HCT116 (cell line): ENCODE data around the gene SLC8A1. TPM values are rescaled to one million over a fixed set of nuclear protein-coding genes. Genes with fewer than 3 reads are reported as not detected.

Source experiments
- ATAC-seq: fragments of 200-7000 bp; cut with Tn5 transposase; 2 replicates; pipeline ENCODE4 v1.9.1; 2020; ENCODE audit warnings: mild to moderate bottlenecking, moderate library complexity
- BruUV-seq: library from RNA; stranded (reverse); fragments of 400-500 nt; replicated peaks from 2 replicates; lab custom pipeline; 2021; lab: Mats Ljungman, UMichigan
- CTCF ChIA-PET: fragments of 300-600 bp; sonication (Branson Sonifier 250); formaldehyde crosslinking; loops from one replicate; lab custom pipeline; 2021; ENCODE audit warnings: antibody characterized with exemption; lab: Charles Lee
- POLR2A ChIA-PET: fragments of 300-600, 350-600 bp; sonication (Branson Sonifier 250); formaldehyde crosslinking; loops from one replicate; lab custom pipeline; 2021; ENCODE audit warnings: antibody characterized with exemption; lab: Charles Lee
- RAD21 ChIA-PET, 2 experiments: fragments of 300-600 bp; sonication (Branson Sonifier 250); formaldehyde crosslinking; loops; one replicate each; lab custom pipeline; 2023; ENCODE audit warnings: low total read pairs in 2 of 2; ENCODE audit not compliant: uncharacterized antibody in 2 of 2, unreplicated experiment in 2 of 2, low non-redundant PET in 1 of 2; lab: Charles Lee
- DNase-seq: peaks from one replicate; pipeline ENCODE4 v3.0.0-alpha.2; 2010; ENCODE audit warnings: low read depth, low spot score
- H2AFZ ChIP-seq: fragments of 200-600 bp; shearing (Covaris generic), sonication (generic); 2 replicates; pipeline ENCODE4 v1.6.1; 2017; ENCODE audit warnings: low read depth, mixed run types, mixed read lengths, antibody characterized with exemption, low read length; ENCODE audit not compliant: poor library complexity, severe bottlenecking
- H3K27ac ChIP-seq: 2 replicates; pipeline ENCODE4 v1.5.1; 2012; ENCODE audit warnings: low read depth, low read length
- H3K27me3 ChIP-seq: fragments of 200-600 bp; sonication (generic); 2 replicates; pipeline ENCODE4 v1.6.1; 2016; ENCODE audit warnings: mixed run types, low read length, mixed read lengths; ENCODE audit not compliant: insufficient read depth
- H3K36me3 ChIP-seq, 2 experiments: fragments of 200-500 bp in 1 of 2; fragments of 200-600 bp in 1 of 2; sonication (Bioruptor generic) in 1 of 2; sonication (generic) in 1 of 2; 2 replicates each; pipeline versions ENCODE4 v1.5.1 to v1.6.1; 2014 to 2016; ENCODE audit warnings: low read length in 2 of 2, inconsistent platforms in 1 of 2, mixed read lengths in 1 of 2, mixed run types in 1 of 2; ENCODE audit not compliant: insufficient read depth in 2 of 2, control insufficient read depth in 1 of 2
- H3K4me1 ChIP-seq, 2 experiments: fragments of 200-600 bp in 1 of 2; sonication (generic) in 1 of 2; 2 replicates each; pipeline versions ENCODE4 v1.5.1 to v1.6.1; 2012 to 2017; ENCODE audit warnings: low read length in 2 of 2, inconsistent platforms in 1 of 2, mild to moderate bottlenecking in 1 of 2, mixed read lengths in 1 of 2, mixed run types in 1 of 2, moderate library complexity in 1 of 2; ENCODE audit not compliant: insufficient read depth in 2 of 2, control insufficient read depth in 1 of 2
- H3K4me2 ChIP-seq: fragments of 200-600 bp; sonication (generic); 2 replicates; pipeline ENCODE4 v1.6.1; 2017; ENCODE audit warnings: mixed run types, low read length, mixed read lengths
- H3K4me3 ChIP-seq, 2 experiments: fragments of 200-600 bp in 1 of 2; sonication (generic) in 1 of 2; replicated peaks in 1 of 2; 2 replicates each; pipeline ENCODE4 v1.5.1; 2011 to 2016; ENCODE audit warnings: low read length in 2 of 2, control low read depth in 1 of 2, low read depth in 1 of 2, mild to moderate bottlenecking in 1 of 2, mixed read lengths in 1 of 2, mixed run types in 1 of 2
- H3K79me2 ChIP-seq: fragments of 200-600 bp; sonication (generic); 2 replicates; pipeline ENCODE4 v1.6.1; 2017; ENCODE audit warnings: mild to moderate bottlenecking, mixed run types, low read length, moderate library complexity, mixed read lengths; ENCODE audit not compliant: insufficient read depth
- H3K9ac ChIP-seq: fragments of 200-600 bp; sonication (generic); 2 replicates; pipeline ENCODE4 v1.6.1; 2016; ENCODE audit warnings: low read length, mixed read lengths
- H3K9me2 ChIP-seq: fragments of 200-600 bp; sonication (generic), shearing (Covaris generic); 2 replicates; pipeline ENCODE4 v1.6.1; 2017; ENCODE audit warnings: mixed run types, mild to moderate bottlenecking, moderate library complexity; ENCODE audit not compliant: insufficient read depth
- H3K9me3 ChIP-seq, 2 experiments: fragments of 200-500 bp in 1 of 2; fragments of 200-600 bp in 1 of 2; sonication (Bioruptor generic) in 1 of 2; sonication (generic) in 1 of 2; 2 replicates each; pipeline ENCODE4 v1.6.1; 2014 to 2017; ENCODE audit warnings: low read length in 2 of 2, mixed read lengths in 2 of 2, inconsistent platforms in 1 of 2, low read depth in 1 of 2, mild to moderate bottlenecking in 1 of 2, mixed run types in 1 of 2, moderate library complexity in 1 of 2; ENCODE audit not compliant: control insufficient read depth in 1 of 2, insufficient read depth in 1 of 2
- H4K20me1 ChIP-seq: fragments of 200-600 bp; sonication (generic), shearing (Covaris generic); 2 replicates; pipeline ENCODE4 v1.6.1; 2017; ENCODE audit warnings: mixed run types, mild to moderate bottlenecking, moderate library complexity; ENCODE audit not compliant: insufficient read depth
- EZH2phosphoT487 ChIP-seq: fragments of 200-600 bp; IDR thresholded peaks from 2 replicates; pipeline ENCODE4 v1.6.1; 2018; ENCODE audit warnings: antibody characterized with exemption, borderline replicate concordance
- FOSL1 ChIP-seq: IDR thresholded peaks from 2 replicates; pipeline ENCODE4 v1.6.1; 2012; ENCODE audit warnings: low read depth
- MAX ChIP-seq: IDR thresholded peaks from 2 replicates; pipeline ENCODE4 v1.6.1; 2012
- POLR2A ChIP-seq: IDR thresholded peaks from 2 replicates; pipeline ENCODE4 v1.7.0; 2011; ENCODE audit warnings: borderline replicate concordance; ENCODE audit not compliant: insufficient read depth, insufficient read length; ENCODE audit errors: extremely low read depth
- REST ChIP-seq: IDR thresholded peaks from 2 replicates; pipeline ENCODE4 v1.6.1; 2012; ENCODE audit warnings: low read depth
- ZNF274 ChIP-seq: fragments of 200-500 bp; sonication (Bioruptor generic); IDR thresholded peaks from 2 replicates; pipeline ENCODE4 v1.6.1; 2014; ENCODE audit warnings: mild to moderate bottlenecking, low read depth, low read length, inconsistent platforms
- intact Hi-C: fragments of 100-400 bp; cut with micrococcal nuclease; formaldehyde crosslinking; loops from 2 replicates; pipeline ENCODE4 v1.10.0; 2022
- total RNA-seq: library from RNA; stranded (reverse); gene quantifications from one replicate; pipeline ENCODE4 v1.2.1, GENCODE V29; 2021; ENCODE audit not compliant: unreplicated experiment

SLC8A1 gene
- total RNA-seq, 1 experiment from 2014 or later: 0.07 TPM

GRCh38 chr2:40242315-40242714 is 209.6 kb downstream of the SLC8A1 start:
- no peaks in the 10 kb centered on the region for H3K36me3 ChIP-seq
- ChIA-PET POLR2A (no interaction called here), CTCF (no interaction called here), RAD21 (no interaction called here)
- no peak overlapping the region for H3K27ac ChIP-seq
- no peaks in the 10 kb centered on the region for H3K9me3 ChIP-seq
- ATAC-seq: no peak
- intact Hi-C loops: loop anchor here (10.0 kb wide), 1 partner anchor 1452 kb away; no protein-coding TSS in a partner anchor
- H3K4me2 ChIP-seq: no peak overlapping the region
- H3K27me3 ChIP-seq: 0 out of 2 replicates have a peak, but pooled peaks cover 9% of the 10 kb centered on the region
- H3K79me2 ChIP-seq: no peaks in the 10 kb centered on the region
- TF ChIP-seq FOSL1 (no peak), POLR2A (no peak), MAX (no peak), REST (no peak), EZH2phosphoT487 (no peak)
- H4K20me1 ChIP-seq: no peaks in the 10 kb centered on the region
- no peak overlapping the region for H3K9ac ChIP-seq
- H3K9me2 ChIP-seq: no peaks in the 10 kb centered on the region
- no peak overlapping the region for H2AFZ ChIP-seq
- DNase-seq: no peak
- no peak overlapping the region for H3K4me3 ChIP-seq
- no peaks in the 10 kb centered on the region for H3K4me1 ChIP-seq
- no TSS peak for BruUV-seq

GRCh38 chr2:40240070-40240469 is 211.8 kb downstream of the SLC8A1 start:
- DNase-seq (no peak), ATAC-seq (no peak)
- TF ChIP-seq ZNF274: no peak
- ChIA-PET RAD21 (no interaction called here), CTCF (no interaction called here), POLR2A (no interaction called here)
- 0 out of 2 replicates have a peak, but pooled peaks cover 4% of the 10 kb centered on the region for H3K27me3 ChIP-seq
- no peaks in the 10 kb centered on the region for H4K20me1 ChIP-seq
- no peak overlapping the region for H3K4me3 ChIP-seq
- no peaks in the 10 kb centered on the region for H3K9me3 ChIP-seq
- H3K9ac ChIP-seq: no peak overlapping the region
- H3K36me3 ChIP-seq: no peaks in the 10 kb centered on the region
- H3K27ac ChIP-seq: no peak overlapping the region
- H2AFZ ChIP-seq: no peak overlapping the region
- no peaks in the 10 kb centered on the region for H3K9me2 ChIP-seq
- H3K79me2 ChIP-seq: no peaks in the 10 kb centered on the region
- BruUV-seq: no TSS peak
- intact Hi-C loops: loop anchor here (10.0 kb wide), 1 partner anchor 1455 kb away; no protein-coding TSS in a partner anchor
- H3K4me2 ChIP-seq: no peak overlapping the region
- no peaks in the 10 kb centered on the region for H3K4me1 ChIP-seq
